Islet of Langerhans (tissue), 1 donor: ENCODE data around the gene STMND1.

Experiments
- FAIRE-seq: peaks from one replicate; lab custom pipeline; 2011; peaks lifted over from hg19 to GRCh38; lab: Jason Lieb, UNC

The STMND1 gene

DNA sequence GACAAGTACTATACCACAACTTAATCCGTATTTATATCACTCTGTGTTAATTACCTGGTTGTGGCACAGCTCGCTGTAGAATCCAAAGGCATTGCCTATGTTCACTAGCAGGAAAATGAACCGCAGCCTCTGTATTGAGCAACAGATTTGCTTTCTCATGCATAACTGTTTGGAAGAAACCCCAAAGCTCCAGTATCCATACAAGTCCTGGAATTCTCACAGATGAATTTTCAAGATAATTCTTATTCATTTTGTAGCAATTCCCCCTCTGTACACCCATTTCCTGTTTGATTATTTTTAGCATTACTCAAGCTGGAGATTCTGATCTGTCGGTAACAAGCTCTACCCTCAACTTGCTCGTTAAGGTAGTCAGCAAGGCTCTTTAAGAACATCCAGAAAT is 63.5 kb downstream of the STMND1 start:
- no peak for FAIRE-seq

DNA sequence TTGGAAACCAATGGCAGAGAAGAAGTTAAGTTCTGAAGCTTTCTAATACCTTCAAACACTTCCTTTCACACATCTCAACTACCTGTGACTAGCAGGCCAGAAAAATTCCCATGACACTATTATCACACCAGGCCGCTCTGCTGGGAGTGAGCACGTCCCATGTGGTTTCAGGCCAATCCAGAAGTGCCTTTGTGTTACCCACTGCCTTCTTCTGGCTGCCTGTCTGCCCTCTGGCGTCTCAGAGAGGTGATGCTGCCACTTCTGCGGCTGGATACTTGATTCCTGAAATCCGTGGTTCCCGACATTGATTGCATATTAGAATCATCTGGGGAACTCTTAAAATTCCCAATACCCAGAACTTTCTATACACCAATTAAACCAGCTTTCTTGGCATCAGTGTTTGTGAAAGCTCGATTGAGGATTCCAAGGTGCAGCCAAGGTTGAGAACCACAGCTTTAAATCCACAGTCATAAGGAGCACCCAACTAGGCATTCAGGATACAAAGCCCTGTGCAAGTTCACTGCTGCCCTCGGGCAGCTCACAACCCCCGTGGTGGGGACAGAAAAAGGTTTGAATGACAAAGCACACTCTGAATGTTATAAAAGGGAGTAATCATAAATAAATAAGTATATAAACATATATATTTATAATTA is 65.6 kb downstream of the STMND1 start:
- FAIRE-seq: no peak

DNA sequence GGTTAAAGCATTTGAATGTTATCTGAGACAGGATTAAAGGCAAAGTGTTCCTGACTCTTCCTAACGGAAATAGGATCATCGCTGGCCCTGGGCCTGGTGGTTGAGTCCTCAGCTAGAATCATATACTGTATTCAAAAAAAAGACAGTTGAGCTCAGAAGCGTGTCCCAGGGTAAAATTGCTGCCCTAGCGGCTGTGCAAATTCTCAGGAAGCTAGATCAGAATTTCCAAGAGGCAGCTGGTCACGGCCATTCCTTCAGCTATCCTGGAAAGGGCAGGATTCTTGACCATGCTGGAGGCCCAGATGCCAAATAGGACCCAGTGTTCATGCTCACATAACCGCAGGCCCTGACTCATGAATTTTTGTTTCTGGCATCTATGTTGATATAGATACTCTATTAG is 67.4 kb downstream of the STMND1 start:
- FAIRE-seq: no peak

DNA sequence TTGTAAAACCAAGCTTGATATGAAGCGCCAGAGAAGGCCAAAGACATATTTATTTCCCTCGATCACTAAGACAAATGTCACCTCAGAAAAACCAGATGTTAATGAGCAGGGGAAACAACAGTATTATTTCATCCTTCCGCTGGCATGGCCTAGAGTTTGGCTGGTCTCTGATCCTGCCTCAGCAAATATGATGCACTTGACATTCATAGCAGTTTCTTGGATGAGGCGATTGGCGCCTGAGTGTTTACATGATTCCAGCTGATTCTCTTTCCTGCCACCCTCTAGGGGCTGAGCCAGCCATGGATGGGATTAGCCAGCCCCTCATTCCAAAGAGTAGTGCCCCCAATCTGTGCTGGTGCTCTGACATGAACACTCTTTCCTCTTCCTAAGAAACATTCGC is 67.9 kb downstream of the STMND1 start:
- no peak for FAIRE-seq

DNA sequence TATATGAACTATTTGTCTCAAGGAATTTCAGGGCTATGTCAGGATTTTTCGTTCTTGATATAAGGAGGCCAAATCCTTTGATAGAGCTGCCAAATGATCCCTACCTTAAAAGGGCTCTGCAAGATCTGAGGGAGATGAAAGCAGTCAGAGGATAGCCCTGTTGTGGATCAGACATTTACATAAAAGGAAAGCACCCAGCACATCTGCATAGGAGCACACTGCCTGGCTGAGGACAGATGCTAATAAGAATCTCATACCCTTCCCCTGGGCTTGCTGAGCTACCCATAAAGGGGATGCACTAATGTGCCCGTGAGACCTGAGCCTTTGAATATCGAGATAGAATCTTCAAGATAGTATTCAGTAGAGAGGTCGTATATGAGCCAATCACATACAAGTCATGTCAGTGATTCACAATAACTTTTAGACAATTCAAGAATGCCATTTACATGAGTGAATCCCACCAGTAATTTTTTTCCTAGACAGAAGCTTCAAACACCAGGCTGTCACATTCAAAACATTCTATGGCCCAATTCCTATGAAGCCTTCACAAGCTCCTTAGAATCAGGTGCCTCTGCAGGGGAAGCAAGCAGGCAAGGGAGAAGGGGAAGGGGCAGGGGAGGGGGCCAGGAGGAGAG is 71.1 kb downstream of the STMND1 start:
- no peak for FAIRE-seq

DNA sequence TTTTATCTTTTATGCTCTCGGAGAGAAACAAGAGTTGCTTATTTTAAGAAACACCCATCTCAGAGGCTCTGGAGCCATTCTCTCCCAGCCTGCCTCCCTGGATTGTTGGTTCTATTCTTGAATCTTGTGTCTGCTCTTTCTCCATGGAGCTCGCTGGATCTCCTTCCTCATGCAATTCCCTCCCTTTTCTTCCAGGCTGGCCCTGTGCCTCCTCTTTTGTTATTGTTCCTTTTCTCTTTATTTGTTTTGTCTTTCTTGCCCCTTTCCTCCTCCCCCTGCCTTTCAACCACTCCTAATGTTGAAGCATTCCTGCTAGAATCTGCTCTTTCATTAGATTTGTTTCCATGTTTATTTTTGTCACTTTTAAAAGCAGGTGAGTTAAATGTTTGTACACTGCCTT is 76.5 kb downstream of the STMND1 start:
- FAIRE-seq: no peak

DNA sequence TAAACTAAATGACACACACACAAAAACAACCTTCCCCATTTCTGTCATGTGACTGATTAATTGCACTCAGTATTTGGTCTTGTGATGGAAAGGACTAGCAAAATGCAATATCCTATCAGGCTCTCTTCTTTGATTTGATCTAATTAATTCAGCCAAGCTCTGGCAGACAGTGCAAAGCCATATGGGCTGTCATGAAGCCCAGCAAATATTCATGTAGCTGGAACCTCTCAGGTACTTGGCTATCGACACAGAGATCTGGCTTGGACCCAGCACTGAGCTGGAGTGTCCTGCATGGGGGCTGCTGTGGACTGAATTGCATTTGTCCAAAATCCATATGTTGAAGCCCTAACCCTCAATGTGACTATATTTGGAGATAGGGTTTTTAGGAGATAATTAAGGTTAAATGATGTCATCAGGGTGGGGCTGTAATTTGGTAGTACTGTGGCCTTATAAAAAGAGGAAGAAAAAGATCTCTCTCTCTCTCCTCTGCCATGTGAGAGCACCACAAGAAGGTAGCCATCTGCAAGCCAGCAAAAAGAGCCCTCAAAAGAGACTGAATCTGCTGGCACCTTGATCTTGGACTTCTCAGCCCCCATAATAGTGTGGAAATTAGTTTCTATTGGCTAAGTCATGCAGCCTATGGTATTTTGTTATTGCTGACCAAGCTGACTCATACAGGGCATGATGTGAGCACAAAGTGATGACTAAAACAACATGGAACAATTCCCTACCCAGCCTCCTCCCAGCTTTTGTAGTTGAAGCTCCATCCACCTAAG is 77.1 kb downstream of the STMND1 start:
- FAIRE-seq: no peak

DNA sequence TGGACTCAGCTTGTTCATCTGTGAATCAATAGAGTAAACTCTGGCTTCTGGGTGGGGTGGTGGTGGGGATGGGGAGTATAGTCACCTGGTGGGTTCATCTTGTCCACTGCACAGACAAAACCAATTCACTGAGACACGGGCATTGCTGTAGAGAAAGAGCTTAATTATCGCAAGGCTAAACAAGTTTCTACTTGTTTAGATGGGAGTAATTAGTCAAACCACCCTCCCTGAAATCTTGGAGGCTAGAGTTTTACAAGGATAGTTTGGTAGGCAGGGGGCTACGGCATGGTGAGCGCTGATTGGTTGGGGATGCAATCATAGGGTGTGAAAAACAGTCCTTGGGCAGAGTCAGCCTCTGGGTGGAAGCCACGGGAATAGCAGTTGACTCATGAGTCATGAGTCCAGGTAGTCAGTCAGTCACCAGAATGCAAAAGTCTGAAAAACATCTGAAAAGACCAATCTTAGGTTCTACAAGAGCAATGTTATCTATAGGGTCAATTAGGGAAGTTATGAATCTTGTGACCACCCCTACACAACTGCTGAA is 77.8 kb downstream of the STMND1 start:
- no peak for FAIRE-seq
